Ishikawa (cell line): ENCODE results near the gene TSTD1.

Experiments
- CEBPB ChIP-seq: IDR thresholded peaks from 2 replicates; pipeline ENCODE4 v1.6.1; 2012
- EP300 ChIP-seq: IDR thresholded peaks from 2 replicates; pipeline ENCODE4 v1.6.1; 2012; ENCODE audit warnings: borderline replicate concordance
- FOXM1 ChIP-seq: IDR thresholded peaks from 2 replicates; pipeline ENCODE4 v1.6.1; 2012; ENCODE audit warnings: low read depth, borderline replicate concordance
- MAX ChIP-seq: IDR thresholded peaks from 2 replicates; pipeline ENCODE4 v1.6.1; 2012
- NFIC ChIP-seq: IDR thresholded peaks from 2 replicates; pipeline ENCODE4 v1.6.1; 2012
- RAD21 ChIP-seq: IDR thresholded peaks from 2 replicates; pipeline ENCODE4 v1.6.1; 2012; ENCODE audit warnings: low read depth
- REST ChIP-seq: IDR thresholded peaks from 2 replicates; pipeline ENCODE4 v1.6.1; 2012; ENCODE audit warnings: low read depth, mild to moderate bottlenecking
- YY1 ChIP-seq: IDR thresholded peaks from 2 replicates; pipeline ENCODE4 v1.6.1; 2012; ENCODE audit warnings: low read depth
- ZBTB7A ChIP-seq: IDR thresholded peaks from 2 replicates; pipeline ENCODE4 v1.6.1; 2012; ENCODE audit warnings: low read depth

- TF ChIP-seq REST (no peak), FOXM1 (no peak), RAD21 (peak; percentile 79), MAX (no peak), NFIC (no peak), ZBTB7A (no peak), EP300 (no peak), CEBPB (no peak), YY1 (no peak)
Measured at GRCh38 chr1:161071886-161072371, 33.2 kb upstream of the TSTD1 start.
